NCI-H1048 (cell line): ENCODE measurements around the gene PACS1.

ENCODE experiments used
- DNase-seq: peaks from one replicate; lab custom pipeline; 2025; lab: John Stamatoyannopoulos, UW

Gene PACS1

GRCh38 chr11:66290330-66290621 is 220.2 kb downstream of the PACS1 start:
- DNase-seq: no peak

GRCh38 chr11:66291303-66291705 is 221.2 kb downstream of the PACS1 start:
- DNase-seq: no peak

GRCh38 chr11:66291706-66292542 is 221.9 kb downstream of the PACS1 start, which contains the start of gene TMEM151A:
Gene TMEM151A (plus strand): TSS chr11:66291894. CDS start chr11:66292014, 120 bp downstream.
- no peak for DNase-seq

- no peak for DNase-seq
Measured at GRCh38 chr11:66292543-66293332, 222.7 kb downstream of the PACS1 start.

- no peak for DNase-seq
Measured at GRCh38 chr11:66293352-66293751, 223.3 kb downstream of the PACS1 start.

GRCh38 chr11:66293777-66294625 is 223.9 kb downstream of the PACS1 start:
- DNase-seq: no peak
